GM21360 (cell line): ENCODE results near the gene DIP2C.
"Not testable (repeated sequence)": the region's sequence is repeated elsewhere in the genome, so short reads cannot be mapped to it uniquely, and the experiment has no call there.

Experiments used
- ATAC-seq: cut with Tn5 transposase; IDR thresholded peaks from one replicate; pipeline ENCODE4 v1.9.1; 2021; ENCODE audit warnings: mild to moderate bottlenecking, moderate library complexity; ENCODE audit not compliant: unreplicated experiment

DIP2C gene

GRCh38 chr10:323046-323445, 366.4 kb downstream of the DIP2C start:
- ATAC-seq = not testable (repeated sequence)

DNA sequence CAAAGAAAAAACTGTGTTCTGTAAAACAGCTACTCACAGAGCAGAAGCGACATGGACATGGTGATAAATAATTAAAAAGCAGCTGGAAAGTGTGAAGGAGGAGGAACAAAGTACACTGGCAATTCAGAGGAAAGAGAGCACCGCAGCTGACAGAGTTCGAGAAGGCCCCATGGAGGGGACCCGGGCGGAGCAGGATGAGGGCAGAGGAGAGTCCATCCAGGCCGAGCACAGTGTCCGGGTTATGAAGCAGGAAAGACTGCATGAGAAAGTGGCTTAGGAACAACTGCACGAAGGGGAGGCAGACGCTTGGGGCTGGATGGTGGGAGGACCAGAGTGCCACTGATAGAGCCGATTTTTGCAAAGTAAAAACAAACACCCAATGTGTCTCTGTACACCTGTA, 368.7 kb downstream of the DIP2C start:
- ATAC-seq = no peak

GRCh38 chr10:317926-318325, 371.5 kb downstream of the DIP2C start:
- ATAC-seq = no peak

GRCh38 chr10:317271-317769, 372.1 kb downstream of the DIP2C start:
- ATAC-seq = peak; percentile 95

DNA sequence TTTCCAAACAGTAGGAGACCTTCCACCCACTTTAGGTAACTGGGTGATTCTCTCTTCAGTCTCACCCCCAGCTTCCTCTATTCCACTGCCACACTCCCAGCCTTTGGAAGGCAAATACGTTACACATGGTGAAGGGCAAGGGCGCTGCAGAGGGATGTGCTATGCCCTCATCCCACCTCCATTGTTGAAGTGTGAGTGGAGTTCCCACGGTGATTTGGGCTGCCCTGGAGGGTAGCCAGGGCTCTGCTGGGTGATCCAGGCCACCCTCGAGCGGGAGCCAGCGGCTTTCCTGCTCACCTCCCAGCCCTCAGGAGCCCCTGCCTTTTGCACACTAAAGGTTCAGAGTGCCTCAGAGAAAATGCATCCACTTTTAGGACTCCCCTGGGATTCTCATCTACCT, 373.1 kb downstream of the DIP2C start:
- ATAC-seq = no peak

DNA sequence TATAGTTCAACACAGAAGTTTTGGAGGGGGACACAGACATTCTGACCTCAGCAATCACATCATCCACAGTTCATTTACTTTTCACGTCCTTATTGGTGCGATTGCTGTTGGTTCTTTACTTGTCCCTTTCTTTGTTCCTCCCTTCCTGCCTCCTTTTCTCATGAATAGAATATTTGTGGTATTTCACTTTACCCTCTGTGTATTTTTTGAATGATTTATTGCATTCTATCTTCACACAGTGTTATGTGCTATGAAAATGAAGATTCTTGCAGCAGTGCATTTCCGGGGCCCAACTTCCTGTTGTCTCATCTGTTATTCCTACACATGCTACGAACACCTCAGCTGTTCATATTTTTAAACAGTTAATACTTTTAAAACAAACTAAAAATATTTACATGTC, 374.6 kb downstream of the DIP2C start:
- no peak for ATAC-seq

DNA sequence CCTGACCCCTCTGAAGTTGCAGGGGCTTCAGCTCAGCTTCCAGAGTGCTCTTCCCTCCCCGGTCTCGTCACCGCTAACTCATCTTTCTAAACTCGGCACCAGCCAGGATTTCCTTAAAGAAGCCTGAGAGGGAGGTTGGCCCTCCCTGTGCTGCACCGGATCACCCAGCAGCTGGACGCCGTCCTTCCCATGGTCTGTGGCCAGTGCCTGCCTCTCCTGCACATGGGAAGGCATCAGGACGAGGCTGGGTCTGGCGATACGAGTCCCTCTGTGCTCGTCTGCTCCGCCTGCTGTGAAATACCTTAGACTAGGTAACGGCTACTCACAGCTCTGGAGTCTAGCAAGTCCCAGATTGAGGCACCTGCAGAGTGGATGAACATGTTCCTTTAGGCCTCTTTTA, 375.1 kb downstream of the DIP2C start:
- ATAC-seq = no peak

DNA sequence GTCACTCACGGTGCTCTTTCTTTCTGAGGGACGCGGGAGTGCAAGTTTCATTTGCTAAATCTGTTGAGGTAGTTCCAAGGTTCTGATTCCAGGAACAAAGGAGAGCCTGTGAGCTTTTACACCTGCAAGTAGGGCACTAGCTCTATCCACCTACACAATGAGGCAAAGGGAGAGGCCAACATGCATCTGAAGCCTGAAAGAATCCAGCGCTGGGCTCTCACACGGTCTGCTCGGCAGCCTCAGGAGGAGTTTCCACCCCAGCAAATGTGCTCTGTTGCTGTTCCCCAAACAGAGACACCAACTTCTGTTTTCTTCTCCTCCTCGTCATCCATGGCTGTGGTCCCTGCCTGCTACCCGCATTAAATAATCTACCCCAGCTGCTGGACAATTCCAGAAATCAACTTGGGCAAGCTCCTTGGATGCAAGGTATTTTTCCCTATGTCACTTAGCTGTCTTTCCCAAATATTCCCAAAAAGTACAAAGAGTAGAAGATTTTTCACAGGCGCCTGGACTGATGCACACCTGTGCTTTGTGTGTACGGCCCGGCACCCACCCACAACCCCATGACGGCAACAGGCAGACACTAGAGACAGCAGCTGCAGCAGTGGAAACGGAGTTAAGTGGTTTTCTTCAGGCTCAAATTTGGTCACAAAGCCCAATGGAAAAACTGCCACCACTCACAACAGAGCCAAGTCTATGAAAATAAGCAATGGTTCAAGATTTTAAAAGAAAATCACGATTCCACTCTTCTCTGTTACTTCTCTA, 377.4 kb downstream of the DIP2C start:
- ATAC-seq = no peak

GRCh38 chr10:310976-311639, 378.4 kb downstream of the DIP2C start:
- no peak for ATAC-seq

DNA sequence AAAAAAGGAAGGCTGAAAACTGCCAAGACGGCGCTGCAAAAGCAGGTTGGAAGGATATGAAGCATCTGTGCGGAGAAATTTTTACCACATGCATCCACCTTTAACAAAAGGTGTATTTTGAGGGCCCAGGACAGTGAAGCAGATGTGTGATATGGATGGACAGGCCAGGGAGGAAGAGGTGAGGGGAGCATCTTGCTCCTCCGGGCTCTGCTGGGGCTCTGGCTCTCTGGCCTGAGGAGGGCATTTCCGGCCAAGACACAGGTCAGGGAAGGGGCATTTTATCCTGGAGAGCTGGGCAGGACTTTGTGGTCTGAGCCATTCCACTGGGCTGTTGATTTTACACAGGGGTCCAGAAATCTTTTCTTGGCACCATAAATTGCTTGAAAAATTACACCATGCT, 379.1 kb downstream of the DIP2C start:
- no peak for ATAC-seq

- no peak for ATAC-seq
Observed at GRCh38 chr10:308572-309085, 380.8 kb downstream of the DIP2C start.

DNA sequence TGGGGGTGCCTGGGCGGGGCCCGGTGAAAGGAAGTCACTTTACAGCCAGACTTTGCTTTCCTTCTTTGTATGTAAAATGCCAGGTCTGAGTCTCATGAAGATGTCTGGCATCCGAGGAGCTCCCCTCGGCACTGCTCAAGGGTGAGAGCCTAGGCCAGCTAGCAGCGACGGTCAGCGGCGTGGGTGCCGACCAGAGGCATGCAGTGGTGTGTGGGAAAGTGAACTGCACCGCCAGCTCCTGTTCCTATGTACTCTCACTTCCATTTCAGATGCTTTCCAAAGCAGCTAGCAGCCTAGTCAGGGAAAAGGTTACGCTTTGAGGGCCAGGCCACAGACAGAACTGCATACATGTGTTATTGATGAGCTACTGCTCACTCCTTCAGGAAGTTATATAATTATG, 381.4 kb downstream of the DIP2C start:
- no peak for ATAC-seq

DNA sequence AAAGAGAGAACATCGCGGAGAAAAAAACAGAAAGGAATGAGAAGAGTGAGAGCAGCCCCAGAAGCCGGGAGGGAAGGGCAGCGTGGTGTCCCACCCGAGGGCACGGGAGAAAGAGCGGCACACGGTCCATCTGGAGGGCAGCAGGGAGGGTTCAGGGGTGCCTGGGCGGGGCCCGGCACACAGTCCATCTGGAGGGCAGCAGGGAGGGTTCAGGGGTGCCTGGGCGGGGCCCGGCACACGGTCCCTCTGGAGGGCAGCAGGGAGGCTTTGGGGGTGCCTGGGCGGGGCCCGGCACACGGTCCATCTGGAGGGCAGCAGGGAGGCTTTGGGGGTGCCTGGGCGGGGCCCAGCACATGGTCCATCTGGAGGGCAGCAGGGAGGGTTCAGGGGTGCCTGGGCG, 381.8 kb downstream of the DIP2C start:
- ATAC-seq = no peak

DNA sequence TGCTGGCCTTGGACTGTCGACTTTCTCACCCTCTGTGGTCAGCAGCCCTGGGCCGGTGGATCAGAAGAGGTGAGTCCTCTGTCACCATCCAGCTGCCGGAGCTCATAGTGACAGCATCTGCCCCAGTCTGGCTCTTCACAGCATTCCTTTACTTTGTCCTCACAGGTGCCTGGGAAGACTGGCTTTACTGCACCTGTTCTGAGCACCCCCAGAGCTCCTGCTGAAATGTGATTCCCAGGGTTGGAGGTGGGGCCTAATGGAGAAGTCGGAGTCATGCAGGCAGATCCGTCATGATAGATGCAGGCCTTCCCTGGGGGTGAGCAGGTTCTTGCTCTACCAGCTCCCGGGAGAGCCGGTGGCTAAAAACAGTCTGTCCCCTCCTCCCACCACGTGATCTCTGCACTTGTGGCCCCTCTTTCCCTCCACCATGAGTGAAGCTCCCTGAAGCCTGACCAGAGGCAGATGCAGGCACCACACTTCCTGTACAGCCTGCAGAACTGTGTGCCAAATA, 382.7 kb downstream of the DIP2C start:
- no peak for ATAC-seq

DNA sequence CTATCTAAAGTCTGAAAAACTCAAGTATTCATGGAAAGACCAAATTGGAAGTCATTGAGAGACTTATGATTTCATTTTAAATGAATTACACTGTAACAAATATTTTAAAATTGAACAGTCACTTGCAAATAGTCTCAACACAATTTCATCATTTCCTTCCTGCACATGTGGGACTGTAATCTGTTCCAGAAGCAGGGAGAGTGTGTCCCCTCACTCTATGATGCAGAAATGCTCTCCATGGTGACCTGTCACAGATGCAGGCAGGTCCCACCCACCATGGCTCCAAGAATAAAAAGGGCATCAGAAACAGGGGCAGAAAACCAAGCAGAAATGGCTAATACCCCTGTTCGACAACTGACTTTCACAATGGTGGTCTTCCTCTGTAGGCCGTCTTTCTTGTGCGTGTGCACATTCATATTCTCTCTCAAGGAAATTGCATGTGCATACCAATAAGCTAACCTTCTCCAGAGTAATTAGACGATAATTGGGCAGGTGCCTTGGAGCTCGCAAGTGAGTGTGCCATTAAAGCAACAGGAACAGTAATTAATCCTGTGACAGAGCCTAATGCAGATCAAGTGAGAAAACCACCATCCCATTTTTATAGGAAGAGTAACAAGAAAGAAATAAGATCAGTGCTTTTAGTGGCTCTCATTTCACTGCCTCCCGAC, 383.3 kb downstream of the DIP2C start:
- no peak for ATAC-seq

GRCh38 chr10:305034-305433, 384.4 kb downstream of the DIP2C start:
- no peak for ATAC-seq

DNA sequence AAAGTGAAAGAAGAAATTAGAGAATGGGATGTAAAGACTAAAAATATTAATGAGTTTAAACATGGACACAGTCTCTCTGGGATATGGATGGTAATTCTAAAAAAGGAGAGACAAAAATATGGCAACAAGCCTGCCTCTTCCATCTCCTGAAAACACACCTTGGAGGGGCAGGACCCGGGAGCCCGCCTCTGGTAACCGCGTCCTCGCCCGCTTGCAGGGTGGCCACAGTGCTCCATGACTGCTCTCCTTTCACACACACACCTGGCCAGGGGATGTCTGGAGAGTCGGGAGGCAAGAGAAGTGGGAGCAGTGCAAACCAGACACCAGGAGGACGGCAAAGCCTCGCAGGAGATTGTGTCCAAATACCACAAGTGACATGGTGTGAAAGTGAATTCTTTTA, 387.9 kb downstream of the DIP2C start:
- ATAC-seq = no peak

DNA sequence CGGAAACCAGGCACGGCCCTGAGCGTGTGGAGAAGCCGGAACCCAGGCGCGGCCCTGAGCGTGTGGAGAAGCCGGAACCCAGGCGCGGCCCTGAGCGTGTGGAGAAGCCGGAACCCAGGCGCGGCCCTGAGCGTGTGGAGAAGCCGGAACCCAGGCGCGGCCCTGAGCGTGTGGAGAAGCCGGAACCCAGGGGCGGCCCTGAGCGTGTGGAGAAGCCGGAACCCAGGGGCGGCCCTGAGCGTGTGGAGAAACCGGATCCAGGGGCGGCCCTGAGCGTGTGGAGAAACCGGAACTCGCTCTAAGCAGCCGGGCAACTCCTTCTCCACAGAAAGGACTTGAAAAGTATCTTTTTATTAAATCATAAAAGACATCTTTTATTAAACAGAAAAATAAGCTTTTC, 388.9 kb downstream of the DIP2C start:
- not testable (repeated sequence) for ATAC-seq

DNA sequence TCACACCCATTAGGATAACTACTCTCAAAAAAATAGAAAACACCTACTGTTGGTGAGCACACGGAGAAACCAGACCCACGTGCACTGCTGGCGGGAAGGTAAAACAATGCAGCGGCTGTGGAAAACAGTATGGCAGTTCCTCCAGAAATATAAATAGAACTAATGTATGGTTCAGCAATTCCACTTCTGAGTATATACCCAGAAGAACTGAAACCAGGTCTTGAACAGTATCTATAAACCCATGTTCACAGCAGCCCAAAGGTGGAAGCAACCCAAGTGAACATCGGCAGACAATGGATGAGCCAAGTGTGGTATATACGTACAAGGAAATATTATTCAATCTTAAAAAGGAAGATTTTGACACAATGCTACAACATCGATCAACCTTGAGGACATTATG, 389.5 kb downstream of the DIP2C start:
- ATAC-seq = peak; percentile 76

GRCh38 chr10:299512-299911, 390.0 kb downstream of the DIP2C start:
- no peak for ATAC-seq

- ATAC-seq = no peak
Observed at GRCh38 chr10:298033-298432, 391.4 kb downstream of the DIP2C start.
